Fibroblast of lung (primary cell): ENCODE data around the gene SLC25A28. TPM values are rescaled to one million over a fixed set of nuclear protein-coding genes. Genes with fewer than 3 reads are reported as not detected.

Source experiments
- DNase-seq, 2 donors: peaks; one replicate each; pipeline versions ENCODE4 v3.0.0 to v3.0.0-alpha.2; 2010; ENCODE audit warnings: low read depth in 2 of 2
- H2AFZ ChIP-seq: 2 replicates; pipeline ENCODE4 v1.5.1; 2012; ENCODE audit warnings: low read length, control low read depth, inconsistent platforms
- H3K27ac ChIP-seq: 2 replicates; pipeline ENCODE4 v1.5.1; 2011; ENCODE audit warnings: low read length, control low read depth; ENCODE audit not compliant: insufficient read depth
- H3K27me3 ChIP-seq: 2 replicates; pipeline ENCODE4 v1.5.1; 2011; ENCODE audit warnings: mild to moderate bottlenecking, low read length; ENCODE audit not compliant: control insufficient read depth, insufficient read depth
- H3K36me3 ChIP-seq: 2 replicates; pipeline ENCODE4 v1.5.1; 2011; ENCODE audit warnings: low read length; ENCODE audit not compliant: control insufficient read depth, insufficient read depth
- H3K4me1 ChIP-seq: 2 replicates; pipeline ENCODE4 v1.5.1; 2011; ENCODE audit warnings: low read length; ENCODE audit not compliant: control insufficient read depth, insufficient read depth; ENCODE audit errors: extremely low read depth
- H3K4me2 ChIP-seq: 2 replicates; pipeline ENCODE4 v1.5.1; 2011; ENCODE audit warnings: low read length, control low read depth; ENCODE audit not compliant: insufficient read depth; ENCODE audit errors: extremely low read depth
- H3K4me3 ChIP-seq, 4 experiments: fragments of 200-600 bp in 1 of 4; sonication (generic) in 1 of 4; replicated peaks in 1 of 4; 2 replicates each; pipeline ENCODE4 v1.5.1; 2011 to 2016; ENCODE audit warnings: low read length in 4 of 4, low read depth in 3 of 4, mild to moderate bottlenecking in 3 of 4, control low read depth in 2 of 4, inconsistent platforms in 1 of 4, mixed read lengths in 1 of 4; ENCODE audit not compliant: insufficient read depth in 1 of 4; ENCODE audit errors: control extremely low read depth in 1 of 4
- H3K79me2 ChIP-seq: 2 replicates; pipeline ENCODE4 v1.5.1; 2012; ENCODE audit warnings: mild to moderate bottlenecking, low read length, inconsistent platforms; ENCODE audit not compliant: control insufficient read depth, insufficient read depth
- H3K9ac ChIP-seq: 2 replicates; pipeline ENCODE4 v1.5.1; 2011; ENCODE audit warnings: mild to moderate bottlenecking, low read length, control low read depth; ENCODE audit not compliant: insufficient read depth
- H3K9me3 ChIP-seq: 2 replicates; pipeline ENCODE4 v1.5.1; 2012; ENCODE audit warnings: low read depth, low read length; ENCODE audit not compliant: control insufficient read depth, insufficient read depth
- H4K20me1 ChIP-seq: 2 replicates; pipeline ENCODE4 v1.5.1; 2011; ENCODE audit warnings: low read length; ENCODE audit not compliant: control insufficient read depth, insufficient read depth; ENCODE audit errors: extremely low read depth
- EZH2 ChIP-seq: IDR thresholded peaks from 2 replicates; pipeline ENCODE4 v1.5.1; 2012; ENCODE audit warnings: low read length, control low read depth, mild to moderate bottlenecking; ENCODE audit errors: missing control alignments
- polyA minus RNA-seq: library from RNA; depleted of rRNA, polyadenylated mRNA; stranded (reverse); fragments of >200 nt; gene quantifications from 2 replicates; pipeline ENCODE4 v1.2.3, GENCODE V29; 2011; ENCODE audit warnings: low replicate concordance
- polyA plus RNA-seq, 2 donors: library from polyadenylated mRNA; depleted of rRNA in 1 of 2; stranded (reverse) in 1 of 2; unstranded in 1 of 2; fragments of >200 nt; gene quantifications; 2 replicates each; pipeline ENCODE4 v1.2.1, GENCODE V29; 2011 to 2012; ENCODE audit warnings: missing spikeins in 1 of 2
- total RNA-seq: library from RNA; depleted of rRNA; stranded (reverse); fragments of >200 nt; gene quantifications from 2 replicates; pipeline ENCODE4 v1.2.1, GENCODE V29; 2014
- TF ChIP-seq, protein P1 (sequence below), 2 donors: IDR thresholded peaks in 1 of 2; conservative IDR thresholded peaks in 1 of 2; 1 replicate in 1 of 2; 2 replicates in 1 of 2; pipeline ENCODE4 v1.5.1; 2011 to 2012; ENCODE audit warnings: low read length in 2 of 2, control low read depth in 1 of 2, inconsistent platforms in 1 of 2, low read depth in 1 of 2, mild to moderate bottlenecking in 1 of 2

Gene SLC25A28, protein sequence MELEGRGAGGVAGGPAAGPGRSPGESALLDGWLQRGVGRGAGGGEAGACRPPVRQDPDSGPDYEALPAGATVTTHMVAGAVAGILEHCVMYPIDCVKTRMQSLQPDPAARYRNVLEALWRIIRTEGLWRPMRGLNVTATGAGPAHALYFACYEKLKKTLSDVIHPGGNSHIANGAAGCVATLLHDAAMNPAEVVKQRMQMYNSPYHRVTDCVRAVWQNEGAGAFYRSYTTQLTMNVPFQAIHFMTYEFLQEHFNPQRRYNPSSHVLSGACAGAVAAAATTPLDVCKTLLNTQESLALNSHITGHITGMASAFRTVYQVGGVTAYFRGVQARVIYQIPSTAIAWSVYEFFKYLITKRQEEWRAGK
- total RNA-seq, result 22.6 and 30.7 TPM in 2 replicates
- 19.8 and 22.4 TPM in 2 replicates for polyA plus RNA-seq
- polyA plus RNA-seq (2012), result 20.7 and 25.2 TPM in 2 replicates
- 39.6 and 43.1 TPM in 2 replicates for polyA minus RNA-seq

DNA sequence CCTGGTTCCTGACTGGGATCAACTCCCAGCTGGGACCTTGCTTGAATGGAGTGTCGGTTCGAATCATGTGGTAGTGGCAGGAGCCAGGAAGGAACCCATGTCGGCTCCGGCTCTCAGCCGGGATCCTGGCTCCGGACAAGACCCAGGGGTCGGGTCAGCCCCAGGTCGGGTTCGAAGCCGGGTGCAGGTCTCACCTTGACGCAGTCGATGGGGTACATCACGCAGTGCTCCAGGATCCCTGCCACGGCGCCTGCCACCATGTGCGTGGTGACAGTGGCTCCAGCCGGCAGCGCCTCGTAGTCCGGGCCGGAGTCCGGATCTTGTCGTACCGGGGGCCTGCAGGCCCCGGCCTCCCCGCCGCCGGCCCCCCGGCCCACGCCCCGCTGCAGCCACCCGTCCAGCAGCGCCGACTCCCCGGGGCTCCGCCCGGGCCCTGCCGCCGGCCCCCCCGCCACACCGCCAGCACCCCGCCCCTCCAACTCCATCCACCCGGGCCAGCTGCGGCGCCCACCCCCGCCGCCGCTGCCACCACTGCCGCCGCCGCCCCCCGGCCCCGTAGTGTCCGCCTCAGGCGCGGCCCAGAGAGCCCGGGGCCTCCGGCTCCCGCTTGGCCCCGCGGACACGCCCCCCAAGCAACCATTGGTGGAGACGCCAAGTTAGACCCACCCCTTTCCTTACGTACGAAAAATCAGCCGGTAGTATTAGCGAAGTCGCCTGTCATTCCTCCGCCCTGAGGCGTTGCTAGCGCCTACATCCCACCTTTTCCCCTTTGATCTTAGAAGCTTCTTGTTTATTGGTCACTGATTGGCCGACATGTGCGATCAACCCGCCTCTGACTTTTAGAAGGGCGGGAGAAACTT lies at the start of gene SLC25A28:
SLC25A28 (minus strand) TSS at position 589 of the 860 bp plus-strand sequence; CDS start at position 485, 104 bp downstream.
- Histone ChIP-seq H3K4me2 (peak within 1 kb of the TSS; percentile 89), H3K4me3 (peak within 1 kb of the TSS; percentile 74 to 98 (median 87)), H3K9me3 (no peaks in the 10 kb centered on the region), H3K27me3 (no peaks in the 10 kb centered on the region), H4K20me1 (no peaks in the 10 kb centered on the region), H3K9ac (peak within 1 kb of the TSS; percentile 92), H3K4me1 (peaks cover 2% of the 10 kb centered on the region), H2AFZ (no peak within 1 kb of the TSS), H3K36me3 (no peaks in the 10 kb centered on the region), H3K27ac (peak within 1 kb of the TSS; percentile 89), H3K79me2 (peaks cover 39% of the 10 kb centered on the region)
- TF ChIP-seq, protein P1, sequence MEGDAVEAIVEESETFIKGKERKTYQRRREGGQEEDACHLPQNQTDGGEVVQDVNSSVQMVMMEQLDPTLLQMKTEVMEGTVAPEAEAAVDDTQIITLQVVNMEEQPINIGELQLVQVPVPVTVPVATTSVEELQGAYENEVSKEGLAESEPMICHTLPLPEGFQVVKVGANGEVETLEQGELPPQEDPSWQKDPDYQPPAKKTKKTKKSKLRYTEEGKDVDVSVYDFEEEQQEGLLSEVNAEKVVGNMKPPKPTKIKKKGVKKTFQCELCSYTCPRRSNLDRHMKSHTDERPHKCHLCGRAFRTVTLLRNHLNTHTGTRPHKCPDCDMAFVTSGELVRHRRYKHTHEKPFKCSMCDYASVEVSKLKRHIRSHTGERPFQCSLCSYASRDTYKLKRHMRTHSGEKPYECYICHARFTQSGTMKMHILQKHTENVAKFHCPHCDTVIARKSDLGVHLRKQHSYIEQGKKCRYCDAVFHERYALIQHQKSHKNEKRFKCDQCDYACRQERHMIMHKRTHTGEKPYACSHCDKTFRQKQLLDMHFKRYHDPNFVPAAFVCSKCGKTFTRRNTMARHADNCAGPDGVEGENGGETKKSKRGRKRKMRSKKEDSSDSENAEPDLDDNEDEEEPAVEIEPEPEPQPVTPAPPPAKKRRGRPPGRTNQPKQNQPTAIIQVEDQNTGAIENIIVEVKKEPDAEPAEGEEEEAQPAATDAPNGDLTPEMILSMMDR (conservative IDR thresholded peaks at IDR 0.05 in 1 of 2, IDR thresholded peaks at IDR 0.05 in 1 of 2; ENCODE audit: low read depth in 1 of 2, low read length in 2 of 2), result no peak
- no peak for TF ChIP-seq EZH2
- peak; percentile 100 for DNase-seq

DNA sequence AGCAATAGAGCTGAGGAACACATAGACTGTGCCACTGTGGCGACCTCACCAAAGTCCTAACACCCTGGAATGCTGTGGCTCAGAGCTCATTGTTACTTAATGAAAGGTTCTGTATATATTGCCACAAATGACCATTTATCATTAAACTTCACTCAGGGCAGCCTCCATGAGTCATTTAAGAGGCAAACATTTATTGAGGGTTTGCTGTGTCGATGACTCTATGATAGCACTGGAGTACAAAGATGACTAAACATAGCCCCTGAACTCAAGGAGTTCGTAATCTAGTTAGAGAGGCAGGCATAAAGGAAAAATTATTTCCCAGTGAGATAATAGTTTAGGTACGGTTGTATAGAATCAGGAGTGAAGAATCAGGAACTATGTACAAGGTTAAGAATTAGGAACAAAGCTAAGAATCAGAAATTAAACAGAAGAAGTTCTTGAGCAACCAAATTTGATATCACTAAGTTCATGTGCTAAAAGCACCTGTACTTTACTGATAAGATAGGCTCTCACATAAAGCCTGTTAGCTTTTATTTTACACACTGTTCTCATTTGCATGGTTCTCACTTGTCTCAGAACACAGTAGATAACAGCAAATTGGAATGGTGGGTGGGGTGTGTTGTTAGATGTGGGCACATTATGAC lies 47.0 kb upstream of the SLC25A28 start:
- Histone ChIP-seq H3K4me1 (peaks cover 2% of the 10 kb centered on the region), H2AFZ (no peak overlapping the region), H3K27me3 (no peaks in the 10 kb centered on the region), H3K79me2 (peaks cover 2% of the 10 kb centered on the region), H3K4me3 (no peak overlapping the region), H3K9ac (no peak overlapping the region), H3K27ac (peak overlapping the region; percentile 38), H3K4me2 (peak overlapping the region; percentile 45), H3K36me3 (no peaks in the 10 kb centered on the region), H4K20me1 (no peaks in the 10 kb centered on the region), H3K9me3 (no peaks in the 10 kb centered on the region)
- TF ChIP-seq, protein P1 (conservative IDR thresholded peaks at IDR 0.05 in 1 of 2, IDR thresholded peaks at IDR 0.05 in 1 of 2; ENCODE audit: low read depth in 1 of 2, low read length in 2 of 2), result no peak
- TF ChIP-seq EZH2, result no peak
- peak; percentile 57 to 98 for DNase-seq
